PFSK-1 (cell line): ENCODE data around the gene OPA1.

Source experiments
- FOXP2 ChIP-seq: optimal IDR thresholded peaks from 2 replicates; pipeline ENCODE3; 2011; ENCODE audit warnings: borderline replicate concordance, control low read depth, inconsistent platforms; ENCODE audit not compliant: insufficient read depth; ENCODE audit errors: extremely low read length, extremely low read depth
- POLR2AphosphoS5 ChIP-seq: IDR thresholded peaks from 2 replicates; pipeline ENCODE4 v1.6.1; 2012; ENCODE audit warnings: low read depth, mild to moderate bottlenecking, control low read depth, low read length, moderate library complexity
- SIN3A ChIP-seq: IDR thresholded peaks from 2 replicates; pipeline ENCODE4 v1.6.1; 2012; ENCODE audit warnings: mild to moderate bottlenecking, low read length, moderate library complexity, borderline replicate concordance; ENCODE audit not compliant: insufficient read depth
- TAF1 ChIP-seq: IDR thresholded peaks from 2 replicates; pipeline ENCODE4 v1.6.1; 2012; ENCODE audit warnings: low read length, control low read depth, borderline replicate concordance; ENCODE audit not compliant: insufficient read depth
- TF ChIP-seq, protein P1 (sequence below), 2 experiments: IDR thresholded peaks; 2 replicates each; pipeline versions ENCODE4 v1.6.1 to v1.8.0; 2011 to 2012; ENCODE audit warnings: low read depth in 2 of 2, low read length in 2 of 2, control low read depth in 1 of 2, inconsistent platforms in 1 of 2, mild to moderate bottlenecking in 1 of 2, moderate library complexity in 1 of 2; ENCODE audit not compliant: insufficient read depth in 1 of 2

DNA sequence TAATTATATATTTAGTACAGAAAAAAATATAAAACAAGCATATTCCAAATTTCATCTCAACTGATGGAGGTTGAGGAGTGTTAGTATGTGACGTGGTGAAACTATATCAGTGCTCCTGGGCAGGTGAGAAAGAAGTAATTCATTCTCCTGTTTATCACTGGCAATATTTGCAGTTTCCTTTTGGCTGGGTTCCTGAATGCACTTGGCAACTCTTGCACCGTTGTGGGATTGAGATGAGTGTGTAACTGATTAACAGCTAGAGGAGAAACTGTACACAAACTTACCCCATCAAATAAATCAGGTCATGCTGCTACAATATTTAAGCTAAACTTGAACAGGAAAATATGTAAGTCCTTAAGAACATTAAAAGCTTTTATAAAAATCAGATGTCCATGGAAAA lies 36.2 kb upstream of the OPA1 start:
- TF ChIP-seq SIN3A (no peak), TAF1 (no peak), POLR2AphosphoS5 (no peak), FOXP2 (no peak)
- TF ChIP-seq, protein P1, sequence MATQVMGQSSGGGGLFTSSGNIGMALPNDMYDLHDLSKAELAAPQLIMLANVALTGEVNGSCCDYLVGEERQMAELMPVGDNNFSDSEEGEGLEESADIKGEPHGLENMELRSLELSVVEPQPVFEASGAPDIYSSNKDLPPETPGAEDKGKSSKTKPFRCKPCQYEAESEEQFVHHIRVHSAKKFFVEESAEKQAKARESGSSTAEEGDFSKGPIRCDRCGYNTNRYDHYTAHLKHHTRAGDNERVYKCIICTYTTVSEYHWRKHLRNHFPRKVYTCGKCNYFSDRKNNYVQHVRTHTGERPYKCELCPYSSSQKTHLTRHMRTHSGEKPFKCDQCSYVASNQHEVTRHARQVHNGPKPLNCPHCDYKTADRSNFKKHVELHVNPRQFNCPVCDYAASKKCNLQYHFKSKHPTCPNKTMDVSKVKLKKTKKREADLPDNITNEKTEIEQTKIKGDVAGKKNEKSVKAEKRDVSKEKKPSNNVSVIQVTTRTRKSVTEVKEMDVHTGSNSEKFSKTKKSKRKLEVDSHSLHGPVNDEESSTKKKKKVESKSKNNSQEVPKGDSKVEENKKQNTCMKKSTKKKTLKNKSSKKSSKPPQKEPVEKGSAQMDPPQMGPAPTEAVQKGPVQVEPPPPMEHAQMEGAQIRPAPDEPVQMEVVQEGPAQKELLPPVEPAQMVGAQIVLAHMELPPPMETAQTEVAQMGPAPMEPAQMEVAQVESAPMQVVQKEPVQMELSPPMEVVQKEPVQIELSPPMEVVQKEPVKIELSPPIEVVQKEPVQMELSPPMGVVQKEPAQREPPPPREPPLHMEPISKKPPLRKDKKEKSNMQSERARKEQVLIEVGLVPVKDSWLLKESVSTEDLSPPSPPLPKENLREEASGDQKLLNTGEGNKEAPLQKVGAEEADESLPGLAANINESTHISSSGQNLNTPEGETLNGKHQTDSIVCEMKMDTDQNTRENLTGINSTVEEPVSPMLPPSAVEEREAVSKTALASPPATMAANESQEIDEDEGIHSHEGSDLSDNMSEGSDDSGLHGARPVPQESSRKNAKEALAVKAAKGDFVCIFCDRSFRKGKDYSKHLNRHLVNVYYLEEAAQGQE (IDR thresholded peaks at IDR 0.05; ENCODE audit: insufficient read depth in 1 of 2, low read depth in 2 of 2, low read length in 2 of 2) = no peak
